ENCODE data around the gene KIF16B.

KIF16B gene

GRCh38 chr20:16362642-16363041 is 210.6 kb downstream of the KIF16B start:
- TF ChIP-seq POLR2AphosphoS5 (IDR thresholded peaks at IDR 0.05; ENCODE audit: low read depth, low read length) (no peak), TAF1 (IDR thresholded peaks at IDR 0.05; ENCODE audit: borderline replicate concordance, insufficient read depth, low read length) (no peak), FOXP2 (optimal IDR thresholded peaks at IDR 0.05; ENCODE audit: borderline replicate concordance, extremely low read depth, extremely low read length, insufficient read depth) (no peak), SIN3A (IDR thresholded peaks at IDR 0.05; ENCODE audit: borderline replicate concordance, insufficient read depth, low read length) (no peak), REST (IDR thresholded peaks at IDR 0.05; ENCODE audit: insufficient read depth in 1 of 2, low read depth in 2 of 2, low read length in 2 of 2) (no peak)

- TF ChIP-seq SIN3A (IDR thresholded peaks at IDR 0.05; ENCODE audit: borderline replicate concordance, insufficient read depth, low read length) (no peak), POLR2AphosphoS5 (IDR thresholded peaks at IDR 0.05; ENCODE audit: low read depth, low read length) (no peak), REST (IDR thresholded peaks at IDR 0.05; ENCODE audit: insufficient read depth in 1 of 2, low read depth in 2 of 2, low read length in 2 of 2) (no peak), FOXP2 (optimal IDR thresholded peaks at IDR 0.05; ENCODE audit: borderline replicate concordance, extremely low read depth, extremely low read length, insufficient read depth) (no peak), TAF1 (IDR thresholded peaks at IDR 0.05; ENCODE audit: borderline replicate concordance, insufficient read depth, low read length) (no peak)
These were observed 212.6 kb downstream of the KIF16B start for GRCh38 chr20:16360668-16361067.

- TF ChIP-seq POLR2AphosphoS5 (IDR thresholded peaks at IDR 0.05; ENCODE audit: low read depth, low read length), result no peak
- no peak for TF ChIP-seq FOXP2 (optimal IDR thresholded peaks at IDR 0.05; ENCODE audit: borderline replicate concordance, extremely low read depth, extremely low read length, insufficient read depth)
- no peak for TF ChIP-seq REST (IDR thresholded peaks at IDR 0.05; ENCODE audit: insufficient read depth in 1 of 2, low read depth in 2 of 2, low read length in 2 of 2)
- no peak for TF ChIP-seq TAF1 (IDR thresholded peaks at IDR 0.05; ENCODE audit: borderline replicate concordance, insufficient read depth, low read length)
- TF ChIP-seq SIN3A (IDR thresholded peaks at IDR 0.05; ENCODE audit: borderline replicate concordance, insufficient read depth, low read length), result no peak
These were observed 219.8 kb downstream of the KIF16B start for GRCh38 chr20:16353417-16353781.

- no peak for TF ChIP-seq SIN3A (IDR thresholded peaks at IDR 0.05; ENCODE audit: borderline replicate concordance, insufficient read depth, low read length)
- TF ChIP-seq POLR2AphosphoS5 (IDR thresholded peaks at IDR 0.05; ENCODE audit: low read depth, low read length), result no peak
- TF ChIP-seq FOXP2 (optimal IDR thresholded peaks at IDR 0.05; ENCODE audit: borderline replicate concordance, extremely low read depth, extremely low read length, insufficient read depth), result no peak
- no peak for TF ChIP-seq TAF1 (IDR thresholded peaks at IDR 0.05; ENCODE audit: borderline replicate concordance, insufficient read depth, low read length)
- TF ChIP-seq REST (IDR thresholded peaks at IDR 0.05; ENCODE audit: insufficient read depth in 1 of 2, low read depth in 2 of 2, low read length in 2 of 2), result no peak
These were observed 220.4 kb downstream of the KIF16B start for GRCh38 chr20:16352751-16353416.
